Activated CD8-positive, alpha-beta T cell treated with anti-CD3 and anti-CD28 coated beads for 36 hours (primary cell): ENCODE results near the gene SLC35A3. TPM values are rescaled to one million over a fixed set of nuclear protein-coding genes. Genes with fewer than 3 reads are reported as not detected.

Experiments
- ATAC-seq: fragments of 200-7000 bp; cut with Tn5 transposase; one replicate; pipeline ENCODE4 v1.10.0; 2021; ENCODE audit warnings: mild to moderate bottlenecking, moderate library complexity
- CTCF ChIA-PET: fragments of 350-600 bp; sonication (Branson Sonifier 250); formaldehyde crosslinking; loops from one replicate; lab custom pipeline; 2021; ENCODE audit warnings: antibody characterized with exemption; lab: Charles Lee
- POLR2A ChIA-PET: fragments of 350-600 bp; sonication (Branson Sonifier 250); formaldehyde crosslinking; loops from one replicate; lab custom pipeline; 2021; ENCODE audit warnings: antibody characterized with exemption; lab: Charles Lee
- DNase-seq: peaks from one replicate; pipeline ENCODE4 v3.0.0-alpha.2; 2020
- H3K27ac Mint-ChIP-seq: one replicate; pipeline ENCODE4 v1.8.0; 2021; ENCODE audit warnings: mild to moderate bottlenecking, mixed read lengths
- H3K27me3 Mint-ChIP-seq: one replicate; pipeline ENCODE4 v1.8.0; 2021; ENCODE audit warnings: mixed read lengths
- H3K36me3 Mint-ChIP-seq: one replicate; pipeline ENCODE4 v1.8.0; 2021; ENCODE audit warnings: low read depth, mixed read lengths
- H3K4me1 Mint-ChIP-seq: one replicate; pipeline ENCODE4 v1.8.0; 2021; ENCODE audit warnings: low read depth, mixed read lengths
- H3K4me3 Mint-ChIP-seq: one replicate; pipeline ENCODE4 v1.8.0; 2021; ENCODE audit warnings: mild to moderate bottlenecking, moderate library complexity, mixed read lengths
- H3K9me3 Mint-ChIP-seq: one replicate; pipeline ENCODE4 v1.8.0; 2021; ENCODE audit warnings: mixed read lengths
- intact Hi-C: fragments of 100-400 bp; cut with micrococcal nuclease; formaldehyde crosslinking; loops from one replicate; pipeline ENCODE4 v1.10.0; 2022
- total RNA-seq, 2 experiments: library from RNA; stranded (reverse); gene quantifications; one replicate each; pipeline ENCODE4 v1.2.3, GENCODE V29; 2021
- TF ChIP-seq, protein P1 (sequence below): fragments of 200-600 bp; IDR thresholded peaks from one replicate; pipeline ENCODE4 v1.8.0; 2022; ENCODE audit warnings: antibody characterized with exemption, mild to moderate bottlenecking

The SLC35A3 gene
- total RNA-seq, 2 experiments from 2014 or later: 17.5 to 19.3 TPM

- no peaks in the 10 kb centered on the region for H3K9me3 Mint-ChIP-seq
- H3K4me1 Mint-ChIP-seq: peaks cover 6% of the 10 kb centered on the region
- peaks cover 24% of the 10 kb centered on the region for H3K36me3 Mint-ChIP-seq
- POLR2A ChIA-PET: no interaction called here
- intact Hi-C loops: no loop called here
- H3K27me3 Mint-ChIP-seq: no peaks in the 10 kb centered on the region
- TF ChIP-seq, protein P1, sequence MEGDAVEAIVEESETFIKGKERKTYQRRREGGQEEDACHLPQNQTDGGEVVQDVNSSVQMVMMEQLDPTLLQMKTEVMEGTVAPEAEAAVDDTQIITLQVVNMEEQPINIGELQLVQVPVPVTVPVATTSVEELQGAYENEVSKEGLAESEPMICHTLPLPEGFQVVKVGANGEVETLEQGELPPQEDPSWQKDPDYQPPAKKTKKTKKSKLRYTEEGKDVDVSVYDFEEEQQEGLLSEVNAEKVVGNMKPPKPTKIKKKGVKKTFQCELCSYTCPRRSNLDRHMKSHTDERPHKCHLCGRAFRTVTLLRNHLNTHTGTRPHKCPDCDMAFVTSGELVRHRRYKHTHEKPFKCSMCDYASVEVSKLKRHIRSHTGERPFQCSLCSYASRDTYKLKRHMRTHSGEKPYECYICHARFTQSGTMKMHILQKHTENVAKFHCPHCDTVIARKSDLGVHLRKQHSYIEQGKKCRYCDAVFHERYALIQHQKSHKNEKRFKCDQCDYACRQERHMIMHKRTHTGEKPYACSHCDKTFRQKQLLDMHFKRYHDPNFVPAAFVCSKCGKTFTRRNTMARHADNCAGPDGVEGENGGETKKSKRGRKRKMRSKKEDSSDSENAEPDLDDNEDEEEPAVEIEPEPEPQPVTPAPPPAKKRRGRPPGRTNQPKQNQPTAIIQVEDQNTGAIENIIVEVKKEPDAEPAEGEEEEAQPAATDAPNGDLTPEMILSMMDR: no peak
- CTCF ChIA-PET: interaction anchor here (1.4 kb wide), 1 partner anchor 37 kb away, joined by 3 read pairs; no protein-coding TSS in a partner anchor
- ATAC-seq (no peak), DNase-seq (no peak)
- no peak overlapping the region for H3K27ac Mint-ChIP-seq
- no peak overlapping the region for H3K4me3 Mint-ChIP-seq
Observed at GRCh38 chr1:100080331-100080730, 110.5 kb downstream of the SLC35A3 start.

Other genes with a start within 250 kb of the SLC35A3 start
- gene FRRS1, start 203.4 kb upstream of the SLC35A3 start, total RNA-seq: 1 to 10 TPM; 4.0 to 4.2 TPM
- 10 to 100 TPM; 14.2 to 14.5 TPM for gene AGL, start 119.6 kb upstream of the SLC35A3 start, total RNA-seq
- gene SASS6, start 162.9 kb downstream of the SLC35A3 start, total RNA-seq: 10 to 100 TPM; 12.9 to 13.6 TPM
- gene TRMT13, start 163.2 kb downstream of the SLC35A3 start, total RNA-seq: 10 to 100 TPM; 15.5 to 17.5 TPM
- under 1 TPM; 0.34 to 0.92 TPM for gene LRRC39, start 208.3 kb downstream of the SLC35A3 start, total RNA-seq